ENCODE results near the gene BRSK1.

BRSK1 gene

GRCh38 chr19:55276720-55277430, 6.9 kb upstream of the BRSK1 start:
- POLR2A ChIA-PET, result interaction anchor here (0.7 to 1.7 kb wide), 3 partner anchors 18 to 131 kb away, joined by 5 to 7 read pairs (median 6); partner anchors contain the start of genes PPP6R1 and UBE2S
- CTCF ChIA-PET, result interaction anchor here (1.4 to 3.3 kb wide), 4 partner anchors 15 to 208 kb away, joined by 3 to 13 read pairs (median 7); partner anchors contain the start of gene NAT14
- no peak for DNase-seq (ENCODE audit: extremely low spot score)
- no peak for TF ChIP-seq CTCF (IDR thresholded peaks at IDR 0.05; ENCODE audit: control extremely low read depth, extremely low read depth, low read depth, missing control alignments)

- no peak for DNase-seq (ENCODE audit: extremely low spot score)
- TF ChIP-seq CTCF (IDR thresholded peaks at IDR 0.05; ENCODE audit: control extremely low read depth, extremely low read depth, low read depth, missing control alignments), result no peak
- ChIA-PET CTCF (interaction anchor here (1.4 to 3.3 kb wide), 4 partner anchors 14 to 207 kb away, joined by 3 to 13 read pairs (median 7); partner anchors contain the start of gene NAT14), POLR2A (interaction anchor here (1.7 kb wide), 1 partner anchor 18 kb away, joined by 7 read pairs; the partner anchor contains the start of gene PPP6R1)
These were observed 6.3 kb upstream of the BRSK1 start for GRCh38 chr19:55277494-55277893.

GRCh38 chr19:55278391-55279135, 5.2 kb upstream of the BRSK1 start:
- no peak for TF ChIP-seq CTCF (IDR thresholded peaks at IDR 0.05; ENCODE audit: control extremely low read depth, extremely low read depth, low read depth, missing control alignments)
- DNase-seq (ENCODE audit: extremely low spot score), result no peak
- CTCF ChIA-PET, result interaction anchor here (1.3 to 3.3 kb wide), 3 partner anchors 13 to 23 kb away, joined by 3 to 13 read pairs (median 9); no protein-coding TSS in a partner anchor
- POLR2A ChIA-PET, result interaction anchor here (1.0 kb wide), 1 partner anchor 60 kb away, joined by 3 read pairs; no protein-coding TSS in a partner anchor

GRCh38 chr19:55279340-55279739, 4.5 kb upstream of the BRSK1 start:
- no peak for TF ChIP-seq CTCF (IDR thresholded peaks at IDR 0.05; ENCODE audit: control extremely low read depth, extremely low read depth, low read depth, missing control alignments)
- no peak for DNase-seq (ENCODE audit: extremely low spot score)
- ChIA-PET CTCF (interaction anchor here (3.3 kb wide), 1 partner anchor 12 kb away, joined by 13 read pairs; no protein-coding TSS in a partner anchor), POLR2A (interaction anchor here (0.9 kb wide), 1 partner anchor 15 kb away, joined by 3 read pairs; no protein-coding TSS in a partner anchor)

GRCh38 chr19:55279770-55280643, 3.8 kb upstream of the BRSK1 start, which contains the start of gene HSPBP1:
HSPBP1 (minus strand) TSS chr19:55280110; CDS start chr19:55279608, 502 bp downstream.
- peak; percentile 89 for DNase-seq (ENCODE audit: extremely low spot score)
- no peak for TF ChIP-seq CTCF (IDR thresholded peaks at IDR 0.05; ENCODE audit: control extremely low read depth, extremely low read depth, low read depth, missing control alignments)
- POLR2A ChIA-PET, result interaction anchor here (0.7 to 1.3 kb wide), 4 partner anchors 15 to 127 kb away, joined by 3 to 4 read pairs (median 3); no protein-coding TSS in a partner anchor
- CTCF ChIA-PET, result interaction anchor here (0.9 to 2.7 kb wide), 3 partner anchors 12 to 188 kb away, joined by 4 to 9 read pairs (median 5); no protein-coding TSS in a partner anchor

All from GM10248 (cell line).